ENCODE results near the gene TMEM116.
"Not testable (repeated sequence)": the region's sequence is repeated elsewhere in the genome, so short reads cannot be mapped to it uniquely, and the experiment has no call there.

Gene TMEM116

DNA sequence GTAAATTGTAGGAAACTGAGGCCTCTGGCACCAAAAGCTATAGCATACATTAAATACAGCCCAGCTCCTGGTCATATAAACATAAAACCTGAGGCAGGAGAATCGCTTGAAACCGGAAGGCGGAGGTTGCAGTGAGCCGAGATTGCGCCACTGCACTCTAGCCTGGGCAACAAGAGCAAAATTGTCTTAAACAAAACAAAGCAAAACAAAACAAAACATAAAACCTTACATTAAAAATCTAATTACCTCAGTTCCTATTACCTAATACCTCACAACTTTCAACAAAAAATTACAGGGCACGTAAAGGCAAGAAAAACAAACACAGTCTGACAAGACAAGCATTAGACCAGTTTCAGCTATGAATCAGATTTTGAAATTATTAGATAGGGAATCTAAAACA, 36.7 kb downstream of the TMEM116 start:
- no peak for DNase-seq (ENCODE audit: low read depth in 2 of 2)

DNA sequence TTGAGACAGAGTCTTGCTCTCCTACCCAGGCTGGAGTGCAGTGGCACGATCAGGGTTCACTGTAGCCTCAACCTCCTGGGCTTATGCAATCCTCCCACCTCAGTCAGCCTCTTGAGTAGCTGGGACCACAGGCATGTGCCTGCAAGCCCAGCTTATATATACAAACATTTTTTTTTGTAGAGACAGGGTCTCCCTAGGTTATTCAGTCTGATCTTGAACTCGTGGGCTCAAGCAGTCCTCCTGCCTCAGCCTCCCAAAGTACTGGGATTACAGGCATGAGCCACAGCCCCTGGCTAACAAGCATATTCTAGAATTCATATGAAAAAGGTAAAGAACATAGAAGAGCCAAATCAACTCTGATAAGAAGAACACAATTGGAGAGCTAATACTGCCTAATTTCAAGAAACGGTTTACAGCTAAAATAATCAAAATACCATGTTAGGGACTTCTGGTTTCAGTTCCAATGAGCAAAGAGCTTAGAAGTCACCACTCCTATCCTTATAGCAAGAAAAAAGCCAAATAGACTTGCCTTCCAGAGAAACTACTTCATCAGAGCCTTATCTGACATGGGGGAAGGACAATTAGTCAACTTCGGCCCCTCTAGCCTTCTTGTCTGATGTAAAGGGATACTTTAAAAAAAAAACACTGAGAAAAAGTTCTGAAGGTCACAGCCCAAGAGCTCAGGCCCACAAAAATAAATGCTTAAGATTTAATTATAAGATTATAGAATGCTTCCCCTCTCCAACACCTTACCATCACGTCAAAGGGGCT, 37.6 kb downstream of the TMEM116 start:
- no peak for DNase-seq (ENCODE audit: low read depth in 2 of 2)

DNA sequence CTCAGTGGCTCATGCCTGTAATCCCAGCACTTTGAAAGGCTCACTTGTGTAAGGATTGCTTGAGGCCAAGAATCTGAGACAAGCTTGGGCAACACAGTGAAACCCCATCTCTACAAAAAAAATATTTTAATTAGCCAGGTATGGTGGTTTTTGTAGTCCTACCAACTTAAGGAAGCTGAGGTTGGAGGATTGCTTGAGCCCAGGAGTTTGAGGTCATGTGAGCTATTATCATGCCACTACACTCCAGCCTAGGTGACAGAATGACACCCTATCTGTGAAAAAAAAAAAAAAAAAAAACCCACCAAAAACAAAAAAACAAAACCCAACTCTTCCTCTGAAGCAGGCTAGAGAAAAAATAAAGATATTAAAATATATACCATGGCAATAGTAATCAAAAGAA, 41.2 kb downstream of the TMEM116 start:
- no peak for DNase-seq (ENCODE audit: low read depth in 2 of 2)

DNA sequence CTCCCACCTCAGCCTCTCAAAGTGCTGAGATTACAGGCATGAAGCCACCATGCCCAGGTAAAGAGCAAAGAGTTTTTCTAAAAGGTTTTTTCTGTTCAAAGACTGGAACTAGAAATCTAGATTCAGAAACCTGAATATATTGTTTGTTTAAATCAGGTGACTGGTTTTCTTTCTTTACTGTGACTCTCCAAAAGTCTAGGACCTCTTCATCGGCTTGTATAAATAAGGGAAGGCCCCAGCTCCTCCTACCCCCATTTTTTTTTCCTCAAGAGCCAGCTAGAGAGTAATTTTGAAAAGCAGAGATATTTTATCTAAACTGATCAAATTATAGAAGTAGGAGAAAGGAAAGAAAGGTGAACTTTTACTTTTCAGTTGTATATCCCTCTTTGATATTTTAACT, 48.0 kb downstream of the TMEM116 start:
- DNase-seq (ENCODE audit: low read depth in 2 of 2), result no peak

DNA sequence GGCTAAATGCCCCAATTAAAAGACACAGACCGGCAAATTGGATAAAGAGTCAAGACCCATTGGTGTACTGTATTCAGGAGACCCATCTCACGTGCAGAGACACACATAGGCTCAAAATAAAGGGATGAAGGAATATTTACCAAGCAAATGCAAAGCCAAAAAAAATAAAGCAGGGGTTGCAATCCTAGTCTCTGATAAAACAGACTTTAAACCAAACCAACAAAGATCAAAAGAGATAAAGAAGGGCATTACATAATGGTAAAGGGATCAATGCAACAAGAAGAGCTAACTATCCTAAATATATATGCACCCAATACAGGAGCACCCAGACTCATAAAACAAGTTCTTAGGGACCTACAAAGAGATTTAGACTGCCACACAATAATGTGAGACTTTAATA, 53.4 kb downstream of the TMEM116 start:
- DNase-seq (ENCODE audit: low read depth in 2 of 2), result not testable (repeated sequence)

DNA sequence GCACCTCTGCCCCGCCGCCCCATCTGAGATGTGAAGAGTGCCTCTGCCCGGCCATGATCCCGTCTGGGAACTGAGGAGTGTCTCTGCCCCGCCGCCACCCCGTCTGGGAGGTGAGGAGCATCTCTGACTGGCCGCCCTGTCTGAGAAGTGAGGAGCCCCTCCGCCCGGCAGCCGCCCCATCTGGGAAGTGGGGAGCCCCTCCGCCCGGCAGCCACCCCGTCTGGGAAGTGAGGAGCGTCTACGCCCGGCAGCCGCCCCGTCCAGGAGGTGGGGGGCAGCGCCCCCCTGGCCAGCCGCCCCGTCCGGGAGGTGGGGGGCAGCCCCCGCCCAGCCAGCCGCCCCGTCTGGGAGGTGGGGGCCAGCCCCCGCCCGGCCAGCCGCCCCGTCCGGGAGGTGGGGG, 55.7 kb downstream of the TMEM116 start:
- DNase-seq (ENCODE audit: low read depth in 2 of 2), result not testable (repeated sequence)

DNA sequence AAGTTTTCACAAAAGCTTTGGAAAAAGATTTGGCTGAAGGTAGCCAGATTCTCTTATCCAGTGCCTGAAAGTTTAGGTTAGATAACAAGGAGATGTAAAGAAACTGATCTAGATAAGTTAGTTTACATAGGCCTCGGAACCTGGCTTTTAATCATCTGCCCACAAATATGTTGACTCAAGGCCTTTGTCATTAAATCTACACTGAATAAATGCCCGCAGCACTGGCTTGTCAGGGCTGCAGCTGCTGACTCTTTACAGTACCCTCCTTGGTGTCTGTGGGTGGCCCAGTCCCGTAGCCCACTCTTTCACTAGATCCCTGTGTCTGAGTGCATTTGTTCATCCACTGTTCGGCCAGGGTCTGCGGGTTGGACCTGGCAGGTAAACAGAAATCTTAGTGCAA, 58.0 kb downstream of the TMEM116 start:
- DNase-seq (ENCODE audit: low read depth in 2 of 2), result no peak

DNA sequence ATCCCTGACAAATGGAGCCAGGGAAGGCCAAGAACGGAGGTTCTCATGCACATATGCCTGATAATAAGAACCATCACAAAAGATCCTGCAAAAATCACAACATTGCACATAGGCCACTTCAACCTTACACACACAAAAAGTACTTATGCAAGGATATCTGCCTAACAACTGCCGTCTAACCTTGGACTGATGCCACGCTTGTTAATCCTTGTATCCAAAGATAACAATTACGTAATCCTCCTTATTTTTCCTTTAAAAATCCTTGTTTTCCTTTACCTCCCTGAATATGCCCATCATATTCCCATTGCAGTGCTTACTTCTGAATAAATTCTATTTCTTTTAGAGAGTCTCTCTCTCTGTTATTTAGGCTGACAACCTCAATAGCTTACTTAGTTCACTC, 59.5 kb downstream of the TMEM116 start:
- DNase-seq (ENCODE audit: low read depth in 2 of 2), result no peak

DNA sequence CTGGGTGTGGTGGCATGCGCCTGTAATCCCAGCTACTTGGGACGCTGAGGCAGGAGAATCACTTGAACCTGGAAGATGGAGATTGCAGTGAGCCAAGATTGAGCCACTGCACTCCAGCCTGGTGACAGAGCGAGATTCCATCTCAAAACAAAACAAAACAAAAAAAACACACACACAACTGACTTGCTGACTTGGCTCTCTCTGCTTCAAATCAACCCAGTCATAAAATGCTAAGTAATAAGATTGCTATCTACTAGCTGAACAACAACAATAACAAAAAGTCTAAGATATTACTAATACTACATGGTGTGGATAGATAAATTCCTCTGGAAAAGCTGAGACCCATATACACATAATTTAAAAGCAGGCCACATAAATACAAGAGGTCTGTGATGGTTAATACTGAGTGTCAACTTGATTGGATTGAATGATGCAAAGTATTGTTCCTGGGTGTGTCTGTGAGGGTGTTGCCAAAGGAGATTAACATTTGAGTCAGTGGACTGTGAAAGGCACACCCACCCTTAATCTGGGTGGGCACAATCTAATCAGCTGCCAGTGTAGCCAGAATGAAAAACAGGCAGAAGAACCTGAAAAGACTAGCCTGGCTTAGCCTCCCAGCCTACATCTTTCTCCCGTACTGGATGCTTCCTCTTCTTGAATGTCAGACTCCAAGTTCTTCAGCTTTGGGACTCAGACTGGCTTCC, 60.7 kb downstream of the TMEM116 start:
- not testable (repeated sequence) for DNase-seq (ENCODE audit: low read depth in 2 of 2)

DNA sequence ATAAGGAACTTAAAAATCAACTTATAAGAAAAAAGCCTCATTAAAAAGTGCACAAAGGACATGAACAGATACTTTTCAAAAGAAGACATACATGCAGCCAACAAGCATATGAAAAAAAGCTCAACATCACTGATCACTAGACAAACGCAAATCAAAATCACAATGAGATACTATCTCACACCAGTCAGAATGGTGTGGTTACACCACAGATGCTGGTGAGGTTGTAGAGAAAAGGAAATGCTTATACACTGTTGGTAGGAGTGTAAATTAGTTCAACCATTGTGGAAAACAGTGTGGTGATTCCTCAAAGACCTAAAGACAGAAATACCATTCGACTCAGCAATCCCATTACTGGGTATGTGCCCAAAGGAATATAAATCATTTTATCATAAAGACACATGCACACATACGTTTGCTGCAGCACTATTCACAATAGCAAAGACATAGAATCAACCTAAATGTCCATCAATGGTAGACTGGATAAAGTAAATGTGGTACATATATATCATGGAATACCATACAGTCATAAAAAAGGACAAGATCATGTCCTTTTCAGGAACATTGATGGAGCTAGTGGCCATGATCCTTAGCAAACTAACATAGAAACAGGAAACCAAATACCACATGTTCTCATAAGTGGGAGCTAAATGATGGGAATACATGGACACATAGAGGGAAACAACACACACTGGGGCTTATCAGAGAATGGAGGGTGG, 61.8 kb downstream of the TMEM116 start:
- not testable (repeated sequence) for DNase-seq (ENCODE audit: low read depth in 2 of 2)

DNA sequence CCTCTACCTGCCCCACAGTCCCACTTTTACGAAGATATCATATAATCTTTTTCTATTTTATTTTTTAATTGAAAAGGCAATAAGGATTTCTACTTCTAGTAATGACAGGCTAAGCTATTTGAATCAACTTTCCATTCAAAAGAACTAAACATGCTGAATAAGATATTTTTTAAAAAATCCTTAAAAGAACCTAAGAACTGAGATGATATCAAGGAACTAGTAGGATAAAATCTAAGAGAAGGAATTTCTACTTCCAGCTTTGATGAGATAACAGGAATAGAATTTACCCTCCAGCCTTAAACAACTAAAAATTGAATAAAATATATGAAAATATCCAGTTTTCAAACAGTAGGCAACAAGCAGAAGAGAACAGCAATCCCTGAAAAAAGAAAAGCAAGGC, 69.0 kb downstream of the TMEM116 start:
- no peak for DNase-seq (ENCODE audit: low read depth in 2 of 2)

DNA sequence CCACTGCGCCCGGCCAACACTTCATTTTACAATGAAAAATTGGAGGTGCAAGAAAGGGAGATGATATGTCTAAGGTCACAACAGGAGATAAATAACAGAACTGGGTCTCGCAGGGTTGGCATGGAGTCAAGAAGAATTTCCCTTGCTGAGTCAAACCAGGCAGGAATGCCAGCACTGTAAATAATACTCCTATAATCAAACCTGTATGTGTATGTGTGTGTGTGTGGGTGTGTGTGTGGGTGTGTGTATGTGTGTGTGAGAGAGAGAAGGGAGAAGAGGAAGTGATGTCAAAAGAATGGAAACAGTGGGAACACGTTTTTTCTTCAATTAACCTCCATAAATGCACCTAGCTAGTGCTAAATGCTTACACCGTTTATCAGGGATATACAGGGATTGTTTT, 70.4 kb downstream of the TMEM116 start:
- DNase-seq (ENCODE audit: low read depth in 2 of 2), result no peak

DNA sequence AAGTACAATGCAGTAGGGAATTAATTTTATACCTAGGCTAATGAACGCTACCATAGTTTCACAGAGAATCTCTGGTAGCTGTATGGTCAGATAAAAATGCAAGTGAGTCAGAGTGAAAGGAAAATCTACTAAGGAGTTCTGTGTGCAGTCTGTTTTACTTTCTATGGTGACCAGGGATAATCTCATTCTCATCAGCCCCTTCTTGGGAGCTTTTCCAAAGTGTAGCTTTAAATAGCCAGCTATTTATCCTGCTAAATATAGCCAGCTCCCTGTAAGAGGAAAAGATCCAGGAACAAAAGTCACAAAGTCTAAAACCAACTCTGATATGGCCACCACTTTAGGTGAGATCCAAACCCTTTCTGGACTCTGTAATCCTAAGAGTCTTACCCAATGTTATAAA, 75.5 kb downstream of the TMEM116 start:
- no peak for DNase-seq (ENCODE audit: low read depth in 2 of 2)

DNA sequence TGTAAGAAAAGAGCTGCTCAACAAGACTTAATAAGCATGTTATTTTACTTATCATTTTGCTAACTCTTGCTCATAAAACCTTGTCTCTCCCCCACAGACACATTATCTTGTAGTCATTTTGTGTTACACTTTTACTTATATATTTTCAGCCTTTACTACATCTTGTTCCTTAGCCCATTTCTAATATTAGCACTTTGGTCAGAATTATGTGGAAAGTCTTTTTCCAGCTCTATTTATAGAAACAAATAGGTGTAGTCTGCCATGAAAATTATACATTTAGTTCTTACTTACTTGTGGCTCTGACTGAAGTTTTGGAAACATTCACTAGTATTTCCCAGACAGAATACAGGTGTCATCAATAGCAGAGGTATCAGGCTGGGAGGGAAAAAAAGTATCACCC, 76.1 kb downstream of the TMEM116 start:
- DNase-seq (ENCODE audit: low read depth in 2 of 2), result no peak

DNA sequence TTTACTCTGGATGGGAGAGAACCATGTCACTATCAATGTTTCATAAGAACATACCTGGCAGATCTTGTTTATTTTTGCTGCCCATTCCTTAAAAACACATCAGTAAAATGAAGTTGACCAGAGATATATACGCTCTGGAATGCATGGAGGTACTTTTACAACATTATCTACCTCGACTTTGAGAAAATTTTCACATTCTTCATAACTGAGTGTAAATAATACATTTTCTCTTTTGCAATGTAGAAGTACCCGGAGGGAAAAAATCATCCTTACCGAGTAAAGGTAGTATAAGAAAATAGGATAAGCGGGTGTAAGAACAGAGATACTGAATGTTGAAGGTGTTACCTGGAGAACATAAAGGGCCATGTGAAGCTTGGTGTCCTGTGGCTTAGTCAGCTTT, 80.7 kb downstream of the TMEM116 start:
- no peak for DNase-seq (ENCODE audit: low read depth in 2 of 2)

DNA sequence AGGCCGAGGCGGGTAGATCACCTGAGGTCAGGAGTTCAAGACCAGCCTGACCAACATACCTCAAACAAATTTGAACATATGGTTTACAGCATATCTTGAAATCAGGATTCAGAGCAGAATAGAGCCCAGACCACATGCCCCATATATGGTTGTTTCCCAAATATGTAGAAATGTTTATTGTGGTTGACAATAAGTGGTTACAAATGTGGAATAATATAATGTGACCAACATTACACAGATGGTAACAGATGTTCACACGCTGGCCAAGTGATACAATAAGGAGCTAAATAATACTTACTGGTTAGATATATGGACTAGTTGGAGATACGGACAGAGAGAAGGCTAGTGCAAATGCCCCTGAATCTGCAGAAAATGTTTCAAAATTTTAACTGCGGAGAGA, 85.6 kb downstream of the TMEM116 start:
- no peak for DNase-seq (ENCODE audit: low read depth in 2 of 2)

DNA sequence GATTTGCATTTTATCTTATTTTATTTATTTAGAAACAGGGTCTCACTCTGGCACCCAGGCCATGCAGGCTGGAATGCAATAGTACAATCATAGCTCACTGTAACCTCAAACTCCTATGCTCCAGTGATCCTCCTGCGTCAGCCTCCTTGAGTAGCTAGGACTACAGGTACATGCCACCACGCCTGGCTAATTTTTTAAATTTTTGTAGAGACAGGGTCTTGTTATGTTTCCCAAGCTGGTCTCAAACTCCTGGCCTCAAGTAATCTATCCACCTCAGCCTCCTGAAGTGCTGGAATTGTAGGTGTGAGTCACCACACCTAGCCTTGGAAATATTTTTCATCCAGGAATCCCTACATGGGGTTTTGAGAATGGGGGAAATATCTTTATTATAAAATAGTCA, 86.3 kb downstream of the TMEM116 start:
- no peak for DNase-seq (ENCODE audit: low read depth in 2 of 2)

DNA sequence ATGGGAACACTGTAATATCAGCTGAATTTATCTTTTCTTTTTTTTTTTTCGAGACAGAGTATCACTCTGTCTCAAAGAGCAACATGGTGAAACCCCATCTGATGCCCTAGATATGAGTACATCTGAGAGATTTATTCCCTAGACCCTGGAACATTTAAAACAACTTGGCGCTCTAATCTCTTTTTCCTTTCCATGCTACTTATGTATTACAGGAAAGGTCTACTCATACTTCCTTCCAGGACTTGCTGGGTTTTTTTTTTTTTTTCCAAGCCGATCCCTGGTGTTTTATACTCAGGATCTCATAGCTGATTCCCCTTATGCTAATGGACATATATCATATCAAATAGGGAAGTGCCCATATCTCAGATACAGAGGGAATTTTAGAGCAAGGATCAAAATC, 87.8 kb downstream of the TMEM116 start:
- DNase-seq (ENCODE audit: low read depth in 2 of 2), result no peak

DNA sequence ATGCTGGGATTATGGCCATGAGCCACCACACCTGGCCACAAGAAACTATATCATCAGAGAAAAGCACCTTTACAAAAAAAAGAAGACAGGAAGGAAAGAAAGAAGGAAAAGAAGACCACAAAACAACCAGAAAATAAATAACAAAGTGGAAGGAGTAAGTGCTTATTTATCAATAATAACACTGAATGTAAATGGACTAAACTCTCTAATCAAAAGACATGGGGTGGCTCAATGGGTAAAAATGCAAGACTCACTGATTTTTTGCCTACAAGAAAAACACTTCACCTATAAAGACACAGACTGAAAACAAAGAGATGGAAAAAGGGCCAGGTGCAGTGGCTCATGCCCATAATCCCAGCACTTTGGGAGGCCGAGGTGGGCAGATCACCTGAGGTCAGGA, 105.2 kb downstream of the TMEM116 start:
- no peak for DNase-seq (ENCODE audit: low read depth in 2 of 2)

DNA sequence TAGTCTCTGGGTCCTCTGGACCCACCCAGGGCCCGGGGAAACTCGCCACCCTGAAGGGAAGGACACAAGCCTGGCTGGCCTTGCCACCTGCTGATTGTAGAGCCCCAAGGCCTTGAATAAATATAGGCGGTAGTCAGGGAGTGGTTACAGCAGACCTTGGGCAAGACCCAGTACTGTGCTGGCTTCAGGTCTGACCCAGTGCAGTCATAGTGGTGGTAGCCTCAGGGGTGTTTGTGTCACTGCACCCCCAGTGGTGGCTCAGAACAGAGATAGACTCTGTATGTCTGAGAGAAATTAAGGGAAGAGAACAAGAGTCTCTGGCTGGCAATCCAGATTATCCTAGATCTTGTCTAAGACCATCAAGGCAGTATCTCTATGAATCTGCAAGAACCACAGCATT, 107.5 kb downstream of the TMEM116 start:
- DNase-seq (ENCODE audit: low read depth in 2 of 2), result no peak

DNA sequence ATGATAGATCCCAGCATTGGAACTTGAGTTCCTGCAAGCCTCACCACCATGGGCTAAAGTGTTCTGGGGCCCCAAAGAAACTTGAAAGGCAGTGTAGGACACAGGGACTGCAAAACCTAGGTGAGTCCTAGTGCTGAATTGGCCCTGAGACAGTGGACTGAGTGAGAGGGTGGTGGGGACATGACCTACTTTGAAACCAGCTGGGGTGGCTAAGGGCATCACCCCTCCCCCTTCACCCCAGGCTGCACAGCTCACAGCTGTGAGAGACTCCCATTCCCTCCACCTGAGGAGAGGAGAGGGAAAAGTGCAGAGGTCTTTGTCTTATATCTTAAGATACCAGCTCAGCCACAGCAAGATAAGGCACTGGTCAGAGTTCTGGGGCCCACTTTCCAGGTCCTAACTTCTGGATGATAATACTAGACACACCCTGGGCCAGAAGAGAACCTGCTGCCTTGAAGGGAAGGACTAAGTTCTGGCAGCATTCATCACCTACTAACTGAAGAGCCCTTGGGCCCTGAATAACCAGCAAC, 108.5 kb downstream of the TMEM116 start:
- no peak for DNase-seq (ENCODE audit: low read depth in 2 of 2)

DNA sequence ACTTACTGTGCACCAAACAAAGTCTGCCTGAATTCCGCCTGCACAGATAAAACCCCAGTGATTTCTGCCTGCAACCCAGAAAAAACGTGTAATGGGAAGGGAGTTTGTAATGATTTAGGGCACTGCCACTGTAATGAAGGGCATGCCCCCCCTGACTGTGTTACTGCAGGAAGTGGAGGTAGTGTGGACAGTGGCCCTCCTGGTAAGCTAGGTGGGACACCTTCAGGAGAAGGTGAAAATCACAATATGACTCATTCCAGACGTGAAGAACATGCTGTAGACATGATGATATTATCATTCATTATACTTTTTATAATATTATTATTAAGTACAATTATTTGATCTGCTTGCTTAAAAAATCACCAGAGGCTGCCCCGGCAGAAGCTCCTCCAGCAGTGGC, 111.8 kb downstream of the TMEM116 start:
- DNase-seq (ENCODE audit: low read depth in 2 of 2), result no peak

DNA sequence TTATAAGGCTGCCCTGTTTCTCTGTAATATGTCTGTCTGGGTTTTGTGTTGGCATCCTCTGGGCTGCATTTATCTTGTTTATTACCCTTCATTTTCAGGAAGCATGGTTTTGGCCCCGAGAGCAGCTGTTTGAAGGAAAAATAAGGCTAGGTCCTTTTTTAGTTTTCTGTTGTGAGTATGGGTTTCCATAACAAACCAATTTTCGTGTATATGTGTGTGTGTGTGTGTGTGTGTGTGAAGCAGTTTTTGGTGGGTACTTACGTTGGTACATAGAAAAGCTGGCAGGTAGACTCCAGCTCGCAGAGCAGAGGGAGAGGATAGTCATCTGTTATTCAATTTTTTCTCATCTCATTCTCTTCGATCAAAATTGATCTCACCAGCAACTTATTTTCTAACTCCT, 118.4 kb downstream of the TMEM116 start:
- DNase-seq (ENCODE audit: low read depth in 2 of 2), result no peak

All from stimulated activated CD4-positive, alpha-beta T cell treated with anti-CD3 and anti-CD28 coated beads, Interleukin-12 subunit alpha, Interleukin-12 subunit beta, amount 100 ng/mL, for 24 hours (primary cell).